Stomach (tissue), 4 donors: ENCODE results near the gene CD320.

ENCODE experiments used
- CTCF ChIP-seq, 7 experiments: fragments of 450-650 bp in 4 of 7; fragments of 200-600 bp in 3 of 7; sonication (generic) in 3 of 7; IDR thresholded peaks; one replicate each; pipeline ENCODE4 v1.5.1; 2016 to 2019; ENCODE audit warnings: antibody characterized with exemption in 7 of 7, control low read depth in 2 of 7, mild to moderate bottlenecking in 1 of 7
- POLR2A ChIP-seq, 4 donors: fragments of 450-650 bp; IDR thresholded peaks; one replicate each; pipeline ENCODE4 v1.6.1; 2016; ENCODE audit warnings: antibody characterized with exemption in 4 of 4, control low read depth in 2 of 4, mild to moderate bottlenecking in 1 of 4, moderate library complexity in 1 of 4
- POLR2AphosphoS5 ChIP-seq, 3 donors: sonication (generic); formaldehyde crosslinking; IDR thresholded peaks; one replicate each; pipeline ENCODE4 v1.6.1; 2016; ENCODE audit warnings: antibody characterized with exemption in 3 of 3

GRCh38 chr19:8302357-8302691 is 5.8 kb downstream of the CD320 start:
- TF ChIP-seq POLR2A (IDR thresholded peaks at IDR 0.05) (no peak), CTCF (IDR thresholded peaks at IDR 0.05) (no peak), POLR2AphosphoS5 (IDR thresholded peaks at IDR 0.05) (no peak)
